Hindlimb muscle (tissue), 1 donor: ENCODE data around the gene HBZ. TPM values are rescaled to one million over a fixed set of nuclear protein-coding genes. Genes with fewer than 3 reads are reported as not detected.
"Not testable (repeated sequence)": the region's sequence is repeated elsewhere in the genome, so short reads cannot be mapped to it uniquely, and the experiment has no call there.

Experiments used
- DNase-seq: peaks from one replicate; pipeline ENCODE4 v3.0.0-alpha.2; 2013
- polyA plus RNA-seq: library from polyadenylated mRNA; unstranded; fragments of 120-200 nt; gene quantifications from one replicate; pipeline ENCODE4 v1.2.1, GENCODE V29; 2013; ENCODE audit not compliant: insufficient read length

The HBZ gene
- 1.9 TPM for polyA plus RNA-seq

DNA sequence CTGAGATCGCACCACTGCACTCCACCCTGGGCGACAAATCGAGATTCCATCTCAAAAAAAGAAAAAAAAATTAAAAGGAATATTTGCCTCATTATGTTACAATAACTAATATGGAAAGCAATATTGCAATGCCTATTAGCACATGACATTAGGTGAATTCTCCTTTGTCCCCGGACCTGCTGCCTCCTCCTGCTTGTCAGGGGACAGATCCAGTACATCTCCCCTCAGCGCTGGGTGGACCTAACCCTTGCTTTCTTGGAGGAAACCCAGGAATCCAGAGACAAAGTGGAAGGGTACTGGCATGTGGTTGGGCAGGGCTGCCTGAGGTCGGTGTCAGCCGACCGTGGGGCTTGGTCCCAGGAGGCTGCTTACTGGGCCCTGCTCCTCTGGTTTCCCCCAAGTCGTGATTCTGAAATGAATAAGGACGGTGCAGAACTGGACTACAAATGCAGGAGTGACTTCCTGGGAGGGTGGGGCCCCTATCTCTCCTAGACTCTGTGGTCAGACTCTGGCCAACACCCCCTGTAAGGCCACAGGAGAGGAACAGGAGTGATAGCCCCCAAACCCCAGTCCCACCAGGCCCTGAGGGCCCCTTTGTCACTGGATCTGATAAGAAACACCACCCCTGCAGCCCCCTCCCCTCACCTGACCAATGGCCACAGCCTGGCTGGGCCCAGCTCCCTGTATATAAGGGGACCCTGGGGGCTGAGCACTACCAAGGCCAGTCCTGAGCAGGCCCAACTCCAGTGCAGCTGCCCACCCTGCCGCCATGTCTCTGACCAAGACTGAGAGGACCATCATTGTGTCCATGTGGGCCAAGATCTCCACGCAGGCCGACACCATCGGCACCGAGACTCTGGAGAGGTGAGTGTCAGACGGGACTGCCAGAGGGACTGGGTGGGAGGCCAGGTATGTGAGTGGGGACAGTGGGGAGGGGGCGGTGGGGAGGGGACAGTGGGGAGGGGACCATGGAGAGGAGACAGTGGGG lies at the start of gene HBZ:
HBZ (plus strand) TSS at position 504 of the 988 bp plus-strand sequence; CDS start at position 770, 266 bp downstream.
- DNase-seq = no peak

DNA sequence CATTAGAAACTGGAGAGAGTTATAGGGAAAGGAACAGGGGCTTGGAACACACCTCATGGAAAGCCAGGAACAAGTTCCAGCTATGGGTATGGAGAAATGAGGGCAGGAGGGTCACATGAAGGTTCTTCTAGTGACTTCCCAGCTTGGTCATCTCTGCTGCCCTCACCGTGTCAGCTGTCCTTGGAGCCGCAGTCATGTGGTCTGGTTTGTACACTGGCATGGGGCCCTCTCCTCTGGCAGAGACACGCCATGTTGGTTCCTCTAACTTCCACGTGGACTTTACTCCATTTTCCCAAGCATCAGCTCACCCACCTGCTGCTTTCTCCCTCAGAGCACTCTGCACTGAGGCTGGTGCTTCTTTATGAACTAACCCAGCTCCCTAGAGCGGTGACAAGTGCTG lies 48.1 kb upstream of the HBZ start:
- no peak for DNase-seq

DNA sequence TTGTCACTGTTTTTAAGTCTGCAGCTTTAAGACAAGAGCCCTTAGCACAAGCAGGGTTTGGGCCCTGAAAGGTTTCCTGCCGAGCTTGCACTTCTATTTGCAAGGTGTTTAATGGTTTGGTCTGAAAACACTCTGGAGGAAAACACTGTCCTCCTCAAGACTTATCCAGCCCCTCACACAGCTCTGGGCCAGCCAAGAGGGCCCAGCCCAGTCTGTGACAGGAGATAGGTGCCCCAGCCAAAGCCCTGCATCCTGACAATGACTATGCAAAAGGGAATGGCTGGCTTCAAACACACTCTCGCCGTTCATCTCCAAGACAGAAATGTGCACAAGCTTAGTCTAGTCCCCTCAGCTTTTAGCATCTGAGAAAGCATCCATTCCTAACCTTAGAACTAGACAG lies 47.5 kb upstream of the HBZ start:
- no peak for DNase-seq

DNA sequence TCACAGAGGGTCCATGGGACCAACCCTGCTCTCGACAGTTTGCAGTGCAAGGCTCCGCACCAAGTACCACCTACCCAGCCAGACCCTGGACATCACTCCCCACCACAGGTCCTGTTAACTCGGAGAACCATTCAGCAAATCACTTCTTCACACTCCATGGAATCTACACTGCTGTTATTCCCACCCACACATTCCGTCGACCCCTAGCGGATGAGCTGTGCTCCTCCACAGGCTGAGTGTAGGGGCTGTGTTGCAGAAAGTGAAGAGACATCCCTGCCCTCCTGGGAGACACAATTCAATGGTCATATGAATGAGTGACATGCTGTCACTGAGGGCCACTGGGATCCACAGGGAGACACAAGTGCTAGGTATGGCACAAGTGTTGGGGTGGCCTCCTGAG lies 46.9 kb upstream of the HBZ start:
- no peak for DNase-seq

DNA sequence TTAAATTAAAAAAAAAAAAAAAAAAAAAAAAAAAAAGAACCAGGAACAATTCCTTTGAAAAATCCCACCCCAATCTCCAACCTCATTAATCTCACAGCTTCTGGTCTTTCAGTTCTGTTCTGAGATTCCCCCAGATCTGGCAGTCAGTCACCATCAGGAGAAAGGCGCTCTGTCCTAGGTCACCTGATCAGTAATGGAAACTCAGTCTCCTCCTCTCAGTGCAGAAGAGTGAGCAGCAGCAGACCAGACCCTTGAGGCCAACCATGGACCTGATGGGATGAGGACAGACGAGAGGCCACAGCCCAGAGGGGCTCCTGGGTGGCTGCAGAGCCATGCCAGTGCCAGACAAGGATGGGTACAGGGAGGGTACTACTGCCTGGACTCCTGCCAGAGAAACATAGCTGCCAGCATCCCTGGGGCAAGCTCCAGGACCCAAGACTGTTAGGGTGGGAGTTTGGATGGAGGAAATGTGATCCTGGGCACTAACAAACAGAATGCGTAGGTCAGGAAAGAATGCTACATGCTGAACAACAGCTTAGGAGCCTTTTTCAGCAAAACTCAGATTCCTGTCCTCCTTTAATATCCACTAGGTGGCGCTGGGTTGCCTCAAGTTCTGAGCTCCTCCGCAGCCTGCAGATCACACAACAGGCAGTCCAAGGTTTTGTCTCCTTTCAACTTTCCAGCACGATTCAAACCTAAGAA lies 45.7 kb upstream of the HBZ start:
- DNase-seq = peak; percentile 83

DNA sequence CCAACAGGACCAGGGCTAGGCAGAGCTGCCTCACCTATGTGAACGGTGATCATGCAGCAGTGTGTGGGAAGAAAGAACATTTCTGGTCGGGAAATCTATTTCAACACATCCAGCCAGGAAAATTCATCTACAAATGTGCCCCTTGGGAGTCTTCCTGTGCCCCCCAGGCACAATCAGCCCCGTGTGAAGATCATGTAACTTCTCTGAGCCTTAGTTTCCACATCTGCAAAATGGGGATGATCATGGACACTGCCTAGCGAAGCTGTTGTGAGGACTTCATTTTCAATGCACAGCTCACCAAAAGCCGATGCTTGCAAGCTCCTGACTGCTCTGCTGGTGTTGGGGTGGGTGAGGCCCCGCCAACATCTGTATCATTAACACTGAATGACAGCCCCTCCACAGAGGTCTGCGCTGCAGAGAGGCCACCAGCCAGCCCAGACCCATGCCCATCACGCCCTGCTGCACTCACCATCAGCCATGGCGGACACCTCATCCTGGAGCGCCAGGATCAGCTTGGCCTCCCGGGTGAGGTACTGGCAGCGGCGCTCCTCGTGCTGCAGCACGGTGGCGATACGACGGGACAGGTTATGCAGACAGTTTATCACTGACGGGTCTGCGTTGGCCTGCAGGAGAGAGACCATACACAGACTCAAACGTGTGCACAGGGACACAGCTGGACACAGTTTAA lies 40.1 kb upstream of the HBZ start:
- no peak for DNase-seq

DNA sequence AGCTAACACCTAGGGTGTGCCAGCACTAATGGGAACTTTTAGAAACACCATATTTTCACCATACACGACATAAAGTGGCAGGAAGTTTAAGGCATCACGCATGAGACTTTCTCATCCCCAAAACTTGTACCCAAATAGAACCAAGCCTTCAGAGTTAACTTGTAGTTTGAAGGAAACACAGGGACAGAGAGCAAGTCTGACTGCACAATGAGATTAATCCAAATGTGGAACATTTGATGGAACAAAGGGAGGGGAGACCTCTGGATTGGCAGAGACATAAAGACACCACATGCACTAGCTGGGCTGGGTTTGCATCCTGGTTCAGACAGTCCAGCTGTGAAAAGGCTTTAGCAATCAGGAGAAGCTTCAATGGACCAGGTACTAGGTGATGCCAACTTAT lies 38.1 kb upstream of the HBZ start:
- DNase-seq = no peak

DNA sequence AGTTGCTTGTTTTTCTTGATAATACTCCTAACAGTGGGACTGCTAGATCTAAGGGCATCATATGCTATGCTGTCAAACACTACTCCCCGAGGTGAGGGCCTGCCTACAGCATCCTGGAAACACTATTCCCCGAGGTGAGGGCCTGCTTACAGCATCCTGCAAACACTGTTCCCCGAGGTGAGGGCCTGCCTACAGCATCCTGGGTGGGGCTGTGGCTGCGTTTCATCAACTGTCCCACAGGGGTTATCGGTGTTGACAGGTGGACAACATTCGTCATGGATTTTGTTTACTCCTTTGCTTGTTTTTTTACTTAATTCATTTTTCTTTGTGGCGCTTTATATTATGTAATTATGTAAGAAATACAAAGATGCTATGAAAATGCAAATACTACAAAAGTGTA lies 36.4 kb upstream of the HBZ start:
- DNase-seq = no peak

DNA sequence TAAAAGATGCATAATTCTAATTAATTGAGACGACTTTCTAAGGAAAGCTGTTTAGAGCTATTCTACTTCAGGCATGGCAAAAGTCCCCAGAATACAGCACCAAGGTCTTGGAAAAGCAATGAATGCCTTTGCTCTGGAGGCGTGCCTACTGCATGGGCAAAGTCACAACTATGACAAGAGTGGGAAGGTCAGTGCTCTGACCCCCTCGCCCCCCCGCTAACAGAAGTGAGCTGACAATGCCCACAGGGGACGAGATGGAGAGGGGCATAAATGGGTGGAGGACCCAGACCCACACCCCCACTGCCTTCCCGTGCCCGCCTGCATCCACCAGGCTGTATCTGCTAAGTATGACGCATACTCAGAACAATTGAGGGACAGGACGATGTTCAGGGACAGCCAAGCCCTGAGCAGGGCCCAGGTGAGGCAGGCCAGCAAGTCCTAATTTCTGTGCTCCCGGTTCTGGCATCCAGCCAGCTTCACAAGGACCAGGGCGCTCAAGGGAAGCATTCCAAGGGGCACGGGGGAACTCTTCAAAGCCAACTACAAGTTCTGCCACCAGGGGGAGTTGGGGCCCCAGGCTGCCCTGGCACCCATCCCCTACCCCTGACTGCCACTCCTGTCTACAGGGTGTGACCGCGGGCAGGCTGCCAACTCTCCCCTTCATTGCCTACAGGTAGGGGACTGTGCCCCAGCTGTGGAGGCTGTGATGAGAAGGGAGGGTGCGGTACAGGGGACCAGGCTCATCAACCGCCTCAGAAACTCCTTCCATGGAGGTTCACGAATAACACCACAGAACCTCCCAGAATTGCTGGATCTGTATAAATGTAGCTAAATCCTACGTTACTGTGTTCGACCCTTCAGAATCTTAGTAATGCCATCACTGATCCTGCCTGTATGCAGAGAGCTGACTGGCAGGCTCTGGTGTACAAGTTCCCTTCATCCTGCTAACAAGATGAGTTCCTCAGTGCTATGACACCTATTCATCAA lies 34.8 kb upstream of the HBZ start:
- no peak for DNase-seq

DNA sequence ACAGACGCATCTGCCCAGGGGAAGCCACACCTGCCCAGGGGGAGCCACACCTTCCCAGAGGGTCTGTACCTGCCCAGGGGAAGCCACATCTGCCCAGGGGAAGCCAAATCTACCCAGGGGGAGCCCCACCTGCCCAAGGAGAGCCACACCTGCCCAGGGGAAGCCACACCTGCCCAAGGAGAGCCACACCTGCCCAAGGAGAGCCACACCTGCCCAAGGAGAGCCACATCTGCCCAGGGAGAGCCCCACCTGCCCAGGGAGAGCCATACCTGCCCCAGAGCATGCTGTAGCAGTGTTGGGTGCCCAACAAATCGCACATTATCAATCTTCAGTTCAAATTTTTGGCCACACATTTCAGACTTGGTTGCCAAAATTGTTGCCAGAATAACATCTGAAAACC lies 33.6 kb upstream of the HBZ start:
- no peak for DNase-seq

DNA sequence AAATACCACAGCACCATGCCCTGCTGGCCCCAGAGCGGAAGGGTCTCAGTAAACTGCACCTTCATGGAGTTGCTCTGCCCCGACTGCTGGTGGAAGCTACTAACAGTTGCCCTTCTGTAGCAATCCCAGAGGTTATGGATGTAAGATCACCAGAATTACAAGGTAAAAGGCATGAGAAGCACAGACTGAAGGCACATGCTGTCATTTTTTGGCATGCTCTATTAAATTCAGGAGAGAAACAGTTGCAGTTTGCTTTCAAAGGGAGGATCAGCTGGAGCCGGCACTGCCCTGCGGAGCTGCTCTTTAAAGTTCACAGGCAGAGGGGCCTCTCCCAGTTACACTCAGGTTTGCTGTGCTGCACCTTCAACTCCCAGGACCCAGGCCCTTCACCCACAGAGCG lies 33.1 kb upstream of the HBZ start:
- no peak for DNase-seq

DNA sequence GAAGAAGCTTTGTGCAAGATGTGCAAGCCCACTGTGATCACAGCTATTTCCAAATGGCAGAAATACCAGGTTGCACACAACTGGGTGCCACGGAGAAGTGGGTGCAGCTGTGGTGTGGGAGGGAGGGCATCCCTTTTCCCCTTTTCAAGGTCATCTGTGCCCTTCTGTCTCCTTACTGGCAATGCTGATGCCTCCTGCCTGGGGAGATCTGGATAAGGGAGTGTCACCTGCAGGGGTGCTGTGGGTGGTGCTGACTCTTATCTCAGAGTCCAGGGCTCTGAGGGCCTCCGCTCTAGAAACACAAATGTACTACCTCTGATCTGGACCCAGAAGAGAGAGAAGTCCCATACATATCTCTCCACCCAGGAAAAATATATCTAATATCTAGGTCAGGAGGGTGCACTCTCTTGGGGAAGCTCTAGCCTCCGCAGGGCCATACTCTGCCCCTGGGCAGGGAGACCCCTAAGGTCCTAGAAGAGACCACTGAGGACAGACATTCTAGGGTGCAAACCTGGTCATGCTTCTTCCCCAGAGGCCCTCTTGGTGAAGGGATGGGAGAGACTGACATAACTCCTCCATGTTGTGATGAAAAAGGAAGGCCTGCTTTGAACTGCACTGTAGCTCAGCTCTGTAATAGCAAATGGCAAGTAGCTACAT lies 32.5 kb upstream of the HBZ start:
- DNase-seq = no peak

DNA sequence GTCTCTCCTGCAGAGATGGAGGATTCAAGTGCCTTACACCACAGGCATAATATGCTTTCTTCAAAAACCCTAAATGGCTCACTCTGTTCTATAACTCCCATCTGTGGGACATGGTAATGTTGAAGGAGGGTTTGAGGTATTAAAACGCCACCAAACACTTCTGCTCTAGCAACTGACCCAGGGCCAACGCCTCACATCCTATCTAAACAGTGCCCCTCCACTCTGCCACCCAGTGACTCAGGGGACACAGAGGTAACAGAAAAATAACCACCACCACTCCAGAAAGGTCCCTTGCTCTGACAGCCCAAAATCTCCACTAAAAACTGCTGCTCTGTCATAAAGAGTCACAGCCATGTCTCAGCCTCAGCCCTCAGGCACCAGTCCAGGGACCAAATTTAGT lies 31.7 kb upstream of the HBZ start:
- DNase-seq = no peak

DNA sequence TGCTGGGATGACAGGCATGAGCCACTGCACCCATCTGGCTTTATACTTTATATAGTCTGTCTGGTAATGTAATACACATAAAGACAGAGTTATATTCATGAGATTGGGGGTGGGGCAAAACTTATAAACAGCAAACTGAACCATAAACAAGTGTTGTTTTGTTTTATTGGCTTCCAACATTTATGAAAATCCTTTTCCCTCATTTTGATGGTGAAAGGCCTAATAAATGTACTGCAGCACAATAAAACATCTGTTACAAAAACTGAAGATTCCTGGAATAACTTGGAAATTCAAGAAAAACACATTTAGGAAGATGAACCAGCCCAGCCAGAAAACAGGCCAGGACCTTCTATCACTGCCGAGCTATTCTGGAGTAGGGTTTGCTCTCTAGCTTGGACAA lies 30.1 kb upstream of the HBZ start:
- no peak for DNase-seq

DNA sequence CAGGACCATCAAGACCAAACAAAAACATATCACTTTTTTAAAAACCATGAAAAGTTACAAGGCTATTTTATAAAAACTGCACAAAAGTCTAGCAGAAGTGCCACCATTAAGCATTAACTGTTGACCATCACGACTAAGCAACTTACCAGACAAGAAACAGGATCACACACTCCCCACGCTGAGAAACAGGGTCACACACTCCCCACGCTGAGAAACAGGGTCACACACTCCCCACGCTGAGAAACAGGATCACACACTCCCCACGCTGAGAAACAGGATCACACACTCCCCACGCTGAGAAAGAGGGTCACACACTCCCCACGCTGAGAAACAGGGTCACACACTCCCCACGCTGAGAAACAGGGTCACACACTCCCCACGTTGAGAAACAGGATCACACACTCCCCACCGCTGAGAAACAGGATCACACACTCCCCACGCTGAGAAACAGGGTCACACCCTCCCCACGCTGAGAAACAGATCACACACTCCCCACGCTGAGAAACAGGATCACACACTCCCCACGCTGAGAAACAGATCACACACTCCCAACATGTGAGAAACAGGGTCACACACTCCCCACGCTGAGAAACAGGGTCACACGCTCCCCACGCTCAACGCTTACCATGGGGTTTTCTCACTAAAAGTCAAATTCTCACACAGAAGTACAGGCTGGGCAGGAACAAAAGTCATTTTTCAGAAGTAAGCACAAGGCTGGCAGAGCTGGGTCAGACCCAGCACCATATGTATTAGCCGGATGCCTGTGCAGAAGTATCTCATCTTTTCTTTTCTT lies 28.7 kb upstream of the HBZ start:
- not testable (repeated sequence) for DNase-seq

DNA sequence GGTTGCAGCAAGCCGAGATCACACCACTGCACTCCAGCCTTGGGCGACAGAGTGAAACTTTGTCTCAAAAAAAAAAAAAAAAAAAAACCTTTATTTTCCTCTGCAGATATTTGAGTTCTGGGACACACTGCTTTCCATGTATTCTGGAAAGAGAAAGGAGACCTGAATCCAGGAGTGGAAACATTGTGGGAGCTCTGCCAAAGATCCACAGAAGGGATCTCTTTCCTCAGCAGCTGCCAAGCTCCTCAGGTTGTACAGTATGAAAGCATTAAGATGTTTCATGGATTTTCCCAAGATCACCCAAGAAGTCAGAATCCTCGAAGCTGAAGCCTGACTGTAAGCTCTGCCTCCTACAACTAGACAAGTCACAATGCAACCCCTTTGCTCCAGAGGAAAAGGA lies 27.4 kb upstream of the HBZ start:
- peak; percentile 67 for DNase-seq

DNA sequence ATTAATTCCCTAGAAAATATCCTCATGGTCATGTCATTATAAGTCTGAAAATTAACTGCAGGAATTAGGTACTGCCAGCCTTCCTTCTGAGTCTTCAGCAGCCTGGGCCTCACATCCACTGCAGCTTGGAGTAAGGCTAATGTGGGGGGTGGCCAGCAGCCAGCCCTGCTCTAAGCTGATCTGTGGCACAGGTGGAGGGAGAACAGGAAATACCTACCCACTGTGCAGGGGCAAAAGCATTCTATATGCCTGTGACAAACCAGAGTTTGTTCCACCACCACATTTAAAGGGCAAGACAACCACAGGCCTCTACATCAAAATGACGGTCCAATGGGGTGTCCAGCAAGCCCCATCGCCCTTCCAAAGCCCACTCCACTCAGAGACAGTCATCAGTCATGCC lies 23.4 kb upstream of the HBZ start:
- no peak for DNase-seq

DNA sequence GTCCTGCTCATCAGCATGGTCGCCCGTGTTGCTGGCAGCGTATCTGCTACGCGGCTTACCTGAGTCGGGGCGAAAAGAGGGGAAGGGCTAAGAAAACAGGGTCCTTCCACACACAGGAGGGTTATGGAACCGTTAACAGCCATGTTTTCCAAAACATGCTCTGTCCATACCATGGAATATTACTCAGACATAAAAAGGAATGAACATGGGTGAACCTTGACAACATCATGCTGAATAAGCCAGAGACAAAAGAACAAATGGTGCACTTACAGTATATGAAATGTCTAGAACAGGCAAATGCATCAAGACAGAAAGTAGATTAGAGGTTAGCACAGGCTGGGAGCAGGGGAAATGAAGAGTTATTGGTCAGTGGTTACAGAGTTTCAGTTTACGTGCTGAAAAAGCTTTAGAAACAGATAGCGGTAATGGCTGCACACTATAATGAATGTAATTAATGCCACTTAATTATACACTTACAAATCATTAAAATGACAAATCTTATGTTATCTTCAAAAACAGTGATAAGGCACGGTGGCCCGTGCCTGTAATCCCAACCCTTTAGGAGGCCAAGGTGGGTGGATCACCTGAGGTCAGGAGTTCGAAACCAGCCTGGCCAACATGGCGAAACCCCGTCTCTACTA lies 21.8 kb upstream of the HBZ start:
- DNase-seq = no peak

DNA sequence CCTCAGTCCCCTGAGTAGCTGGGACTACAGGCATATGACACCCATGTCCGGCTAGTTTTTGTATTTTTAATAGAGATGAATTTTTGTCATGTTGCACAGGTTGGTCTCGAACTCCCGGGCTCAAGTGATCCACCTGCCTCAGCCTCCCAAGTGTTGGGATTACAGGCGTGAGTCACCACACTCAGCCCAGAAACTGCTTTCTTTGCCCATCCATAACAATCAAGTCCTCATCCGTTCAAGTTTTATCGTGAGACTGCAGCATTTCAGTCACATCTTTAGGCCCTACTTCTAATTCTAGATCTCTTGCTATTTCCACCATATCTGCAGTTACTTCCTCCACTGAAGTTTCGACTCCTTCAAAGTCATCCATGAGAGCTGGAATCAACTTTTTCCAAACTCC lies 20.3 kb upstream of the HBZ start:
- DNase-seq = no peak

DNA sequence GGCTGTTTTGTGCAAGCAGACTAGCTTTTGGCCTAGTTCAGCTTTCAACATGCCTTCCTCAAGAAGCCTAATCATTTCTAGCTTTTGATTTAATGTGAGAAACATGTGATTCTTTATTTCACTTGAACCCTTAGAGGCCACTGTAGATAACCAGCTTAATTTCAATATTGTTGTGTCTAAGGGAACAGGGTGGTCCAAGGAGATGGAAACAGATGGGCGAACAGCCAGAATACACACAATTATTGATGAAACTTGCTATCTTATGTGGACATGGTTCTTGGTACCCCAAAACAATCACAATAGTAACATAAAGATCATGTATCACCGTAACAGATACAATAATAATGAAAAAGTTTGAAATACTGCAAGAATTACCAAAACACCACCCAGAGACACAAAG lies 18.7 kb upstream of the HBZ start:
- no peak for DNase-seq
